ENCODE data around the gene RAB28.

DNA sequence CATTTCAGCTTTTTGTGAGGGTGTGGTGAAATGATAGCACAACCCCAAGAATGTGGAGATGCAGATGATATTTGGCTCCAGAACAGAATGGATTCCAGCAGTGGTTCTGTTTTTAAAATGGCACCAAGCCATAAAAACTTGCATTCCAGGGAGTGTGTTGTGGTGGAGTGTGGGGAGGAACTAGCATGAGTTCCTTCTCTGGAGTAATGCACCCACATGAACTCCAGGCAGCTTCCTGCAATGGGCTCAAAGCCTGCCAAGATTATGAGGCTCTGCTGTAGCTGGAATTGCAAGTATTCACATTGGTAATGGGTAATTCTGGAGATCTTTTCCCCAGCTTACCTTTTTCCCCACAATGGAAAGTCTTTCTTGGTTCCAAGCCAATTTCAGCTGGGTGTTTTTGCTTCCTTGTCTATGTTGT lies 161.4 kb downstream of the RAB28 start:
- TF ChIP-seq, protein P1, sequence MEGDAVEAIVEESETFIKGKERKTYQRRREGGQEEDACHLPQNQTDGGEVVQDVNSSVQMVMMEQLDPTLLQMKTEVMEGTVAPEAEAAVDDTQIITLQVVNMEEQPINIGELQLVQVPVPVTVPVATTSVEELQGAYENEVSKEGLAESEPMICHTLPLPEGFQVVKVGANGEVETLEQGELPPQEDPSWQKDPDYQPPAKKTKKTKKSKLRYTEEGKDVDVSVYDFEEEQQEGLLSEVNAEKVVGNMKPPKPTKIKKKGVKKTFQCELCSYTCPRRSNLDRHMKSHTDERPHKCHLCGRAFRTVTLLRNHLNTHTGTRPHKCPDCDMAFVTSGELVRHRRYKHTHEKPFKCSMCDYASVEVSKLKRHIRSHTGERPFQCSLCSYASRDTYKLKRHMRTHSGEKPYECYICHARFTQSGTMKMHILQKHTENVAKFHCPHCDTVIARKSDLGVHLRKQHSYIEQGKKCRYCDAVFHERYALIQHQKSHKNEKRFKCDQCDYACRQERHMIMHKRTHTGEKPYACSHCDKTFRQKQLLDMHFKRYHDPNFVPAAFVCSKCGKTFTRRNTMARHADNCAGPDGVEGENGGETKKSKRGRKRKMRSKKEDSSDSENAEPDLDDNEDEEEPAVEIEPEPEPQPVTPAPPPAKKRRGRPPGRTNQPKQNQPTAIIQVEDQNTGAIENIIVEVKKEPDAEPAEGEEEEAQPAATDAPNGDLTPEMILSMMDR (IDR thresholded peaks at IDR 0.05): no peak
- TF ChIP-seq POLR2A (IDR thresholded peaks at IDR 0.05): no peak
